Pulmonary artery endothelial cell (primary cell): ENCODE measurements around the gene MMAA. TPM values are rescaled to one million over a fixed set of nuclear protein-coding genes. Genes with fewer than 3 reads are reported as not detected.
A peak's percentile ranks its signal among the peaks of the same experiment; 100 is the strongest.
"Not testable (repeated sequence)": the region's sequence is repeated elsewhere in the genome, so short reads cannot be mapped to it uniquely, and the experiment has no call there.

Experiments used
- DNase-seq: peaks from one replicate; pipeline ENCODE4 v3.0.0-alpha.2; 2011; ENCODE audit warnings: low read depth, low spot score
- total RNA-seq: library from RNA; depleted of rRNA; stranded (reverse); fragments of >200 nt; gene quantifications from 2 replicates; pipeline ENCODE4 v1.2.3, GENCODE V29; 2014

MMAA gene
- total RNA-seq, 1 donor from 2014 or later = 3.5 TPM

DNA sequence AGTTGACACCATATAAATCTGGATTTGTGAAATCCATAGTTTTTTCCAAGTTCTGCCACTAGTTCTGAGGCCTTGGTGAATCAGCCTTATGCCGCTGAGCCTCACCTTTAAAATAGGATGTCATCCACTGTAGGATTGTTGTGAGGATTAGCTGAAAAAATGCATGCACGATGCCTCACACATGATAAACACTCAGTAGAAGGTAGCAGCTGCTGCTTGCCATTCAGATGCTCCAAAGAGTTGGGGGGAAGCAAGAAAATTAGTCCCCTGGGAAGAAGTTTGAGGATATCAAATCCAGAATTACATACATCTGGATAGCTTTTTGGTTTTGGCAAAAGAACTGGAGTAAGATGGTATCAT, 7.4 kb downstream of the MMAA start:
- DNase-seq = no peak

DNA sequence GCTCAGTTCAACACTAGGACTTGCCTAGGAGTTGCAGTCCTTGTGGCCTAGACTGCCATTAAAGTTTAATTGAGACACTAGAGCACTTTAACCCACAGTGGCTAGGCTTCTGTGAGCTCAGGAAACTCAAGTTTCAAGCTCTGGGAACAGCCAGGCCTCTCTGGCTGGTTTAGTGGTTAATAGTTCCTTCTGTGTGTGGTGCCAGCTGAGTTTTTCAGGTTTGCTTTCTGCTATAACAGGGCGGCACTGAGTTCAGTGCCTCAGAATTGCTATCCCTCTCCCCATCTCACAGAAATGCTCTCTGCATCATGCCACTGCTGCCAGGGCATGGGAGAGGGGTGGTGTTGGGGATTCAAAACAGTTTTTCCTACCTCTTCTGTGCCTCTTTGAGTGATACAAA, 15.9 kb downstream of the MMAA start:
- no peak for DNase-seq

DNA sequence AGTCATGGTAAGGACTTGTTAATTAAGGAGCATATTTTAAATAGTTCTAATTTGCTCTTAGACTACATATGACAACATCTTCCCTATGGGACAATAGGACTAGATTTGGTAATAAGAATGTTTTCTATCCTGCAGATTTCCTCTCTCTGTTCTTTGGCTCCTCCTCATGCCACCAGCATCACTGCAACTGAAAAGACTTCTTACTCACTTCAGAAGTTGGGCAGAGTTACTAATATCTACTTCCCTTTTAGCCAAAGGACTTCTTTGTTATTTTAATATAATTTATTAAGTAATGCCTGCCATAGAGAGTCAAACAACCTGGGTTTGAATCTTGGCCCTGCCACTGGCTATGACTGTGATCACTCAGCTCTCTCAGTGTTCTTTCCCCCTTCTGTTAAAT, 16.4 kb downstream of the MMAA start:
- DNase-seq = no peak

DNA sequence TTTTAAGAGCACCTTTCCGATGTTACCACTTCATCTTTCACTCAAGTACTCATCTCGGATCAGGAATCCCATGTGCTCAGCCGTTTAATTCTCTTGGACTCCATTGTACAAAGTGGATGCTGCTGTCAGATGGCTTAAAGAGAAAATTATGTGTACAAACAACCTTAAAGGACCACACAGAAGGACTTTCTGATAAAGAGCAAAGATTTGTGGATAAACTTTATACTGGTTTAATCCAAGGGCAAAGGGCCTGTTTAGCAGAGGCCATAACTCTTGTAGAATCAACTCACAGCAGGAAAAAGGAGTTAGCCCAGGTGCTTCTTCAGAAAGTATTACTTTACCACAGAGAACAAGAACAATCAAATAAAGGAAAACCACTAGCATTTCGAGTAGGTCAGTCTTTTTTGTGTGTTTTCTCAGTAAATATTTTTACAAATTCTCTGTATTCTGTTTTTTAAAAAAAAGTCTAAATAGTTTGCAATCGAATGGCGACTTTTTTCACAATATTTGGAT, 20.1 kb downstream of the MMAA start:
- DNase-seq = no peak

DNA sequence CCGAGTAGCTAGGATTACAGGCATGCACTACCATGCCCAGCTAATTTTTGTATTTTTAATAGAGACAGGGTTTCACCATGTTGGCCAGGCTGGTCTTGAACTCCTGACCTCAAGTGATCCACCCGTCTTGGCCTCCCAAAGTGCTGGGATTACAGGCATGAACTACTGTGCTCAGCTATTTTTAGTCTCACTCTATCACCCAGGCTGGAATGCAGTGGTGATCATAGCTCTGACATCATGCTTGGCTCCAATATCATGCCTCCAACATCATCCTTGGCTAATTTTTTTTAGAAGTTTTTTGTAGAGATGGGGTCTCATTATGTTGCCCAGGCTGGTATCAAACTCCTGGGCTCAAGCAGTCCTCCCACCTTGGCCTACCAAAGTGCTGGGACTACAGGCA, 21.1 kb downstream of the MMAA start:
- DNase-seq = not testable (repeated sequence)

DNA sequence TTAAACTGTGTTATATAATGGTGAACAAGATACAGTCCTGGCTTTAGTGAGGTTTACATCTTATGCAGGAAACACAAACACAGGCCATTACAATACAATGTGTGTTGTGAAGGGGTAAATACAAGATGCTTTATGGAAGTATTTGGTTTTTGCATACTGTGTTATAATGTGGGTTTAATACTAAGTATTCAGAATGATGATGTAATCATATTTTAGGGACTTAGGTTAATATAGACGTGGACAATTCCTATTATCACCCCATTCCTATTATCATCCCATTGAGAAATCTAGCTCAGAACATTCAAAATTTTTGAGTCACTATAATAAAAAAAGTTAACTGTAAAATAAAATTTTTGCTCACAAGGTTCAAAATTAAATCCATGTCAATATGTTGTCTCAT, 24.1 kb downstream of the MMAA start:
- no peak for DNase-seq

DNA sequence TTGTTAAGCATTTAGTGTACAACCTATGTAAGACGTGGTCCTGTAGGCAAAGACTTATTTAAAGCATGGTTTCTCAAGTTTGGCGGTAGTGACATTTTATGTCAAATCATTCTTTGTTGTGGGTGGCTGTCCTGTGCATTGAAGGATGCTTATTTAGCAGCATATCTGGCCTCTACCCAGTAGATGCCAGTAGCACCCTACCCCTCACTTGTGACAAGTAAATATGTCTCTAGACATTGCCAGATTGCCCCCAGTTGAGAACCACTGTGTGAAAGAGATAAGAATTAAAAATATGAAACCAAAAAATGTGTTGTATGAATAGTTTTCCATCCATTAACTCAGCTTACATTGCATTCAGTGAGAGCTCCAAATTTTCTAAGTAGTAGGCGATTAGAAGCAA, 25.5 kb downstream of the MMAA start:
- DNase-seq = no peak

DNA sequence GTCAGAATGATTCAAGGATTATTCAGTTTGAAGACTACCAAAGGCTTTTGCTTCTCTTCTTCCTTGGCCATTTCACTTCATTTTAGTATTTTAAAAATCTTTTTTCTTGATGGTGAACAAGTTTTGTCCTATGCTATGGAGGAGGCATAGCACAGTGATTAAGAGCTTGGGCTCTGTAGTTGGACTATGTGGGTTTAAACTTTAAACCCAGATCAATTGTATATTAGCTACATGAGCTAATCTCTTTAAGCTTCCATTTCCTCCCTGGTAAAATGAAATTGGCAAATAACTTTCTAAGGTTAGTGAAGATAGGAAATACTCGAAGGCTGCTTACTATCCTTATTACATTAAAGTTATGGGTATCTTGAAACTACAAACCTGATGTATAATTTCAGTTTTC, 37.0 kb downstream of the MMAA start:
- DNase-seq = no peak

DNA sequence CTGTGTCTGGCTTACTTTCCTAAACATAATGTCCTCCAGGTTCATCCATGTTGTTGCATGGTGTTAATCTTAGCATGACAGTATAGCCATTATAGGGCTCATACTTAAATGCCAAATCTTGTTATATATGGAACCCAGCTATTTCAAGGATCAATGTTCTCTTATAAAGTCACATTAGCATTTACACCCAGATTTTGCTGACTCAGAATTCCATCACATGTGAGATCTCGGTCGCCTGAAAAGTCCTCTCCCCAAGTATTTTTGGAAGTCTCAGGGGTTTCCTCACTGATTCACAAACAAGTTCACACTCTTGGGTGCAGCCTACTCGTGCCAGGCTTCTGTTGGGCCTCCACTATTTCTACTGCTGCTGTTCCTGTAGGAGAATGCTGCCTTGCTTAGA, 40.9 kb downstream of the MMAA start:
- DNase-seq = no peak

DNA sequence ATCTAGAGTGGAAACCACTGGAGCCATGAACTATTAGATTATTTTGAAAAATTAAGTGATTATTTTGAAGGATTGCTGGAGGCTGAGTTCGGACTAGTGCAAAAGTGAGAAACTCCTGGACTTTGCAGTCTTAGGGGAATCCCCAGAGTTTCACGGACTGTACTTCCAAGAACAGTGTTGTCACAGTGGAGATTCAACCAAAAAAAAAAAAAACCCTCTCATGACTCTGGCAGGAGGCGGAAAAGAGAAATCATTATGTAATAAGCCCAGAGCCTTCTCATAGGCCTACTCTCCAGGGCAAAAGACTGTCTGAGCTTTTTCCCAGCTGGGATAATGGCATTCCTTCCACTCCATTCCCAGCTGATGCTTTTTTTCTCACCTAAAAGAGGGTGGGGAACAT, 44.0 kb downstream of the MMAA start:
- no peak for DNase-seq

DNA sequence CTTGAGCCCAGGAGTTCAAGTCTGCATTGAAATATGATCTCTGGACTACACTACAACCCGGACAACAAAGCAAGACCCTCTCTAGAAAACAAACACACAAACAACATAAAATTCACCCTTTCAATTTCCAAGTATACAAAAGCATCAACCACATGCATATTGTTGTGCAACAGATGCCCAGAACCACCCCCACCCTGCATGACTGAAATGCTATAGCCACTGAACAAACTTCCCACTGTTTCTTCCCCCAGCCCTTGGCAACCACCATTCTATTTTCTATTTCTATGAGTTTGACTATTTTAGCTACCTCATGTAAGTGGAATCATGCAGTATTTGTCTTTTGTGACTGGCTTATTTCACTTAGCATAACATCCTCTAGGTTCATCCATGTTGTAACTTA, 46.6 kb downstream of the MMAA start:
- no peak for DNase-seq

DNA sequence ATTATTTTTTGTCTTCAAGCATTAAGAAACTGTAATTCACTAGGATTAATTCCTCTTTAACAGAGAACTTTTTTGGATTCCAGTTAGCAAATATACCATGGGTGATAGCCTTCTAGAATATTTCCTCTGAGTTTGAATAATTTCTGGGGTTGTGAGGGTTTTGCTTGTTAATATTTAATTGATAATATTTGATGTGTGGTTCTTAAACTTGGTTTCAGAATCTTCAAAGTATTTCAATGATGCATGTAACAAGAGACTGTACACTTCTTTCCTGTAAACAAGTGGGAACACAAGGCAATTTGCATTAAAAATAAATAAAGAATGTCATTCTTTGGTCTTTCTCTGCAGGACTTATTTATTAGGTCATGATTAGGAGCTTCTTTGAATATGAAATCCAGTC, 51.2 kb downstream of the MMAA start:
- no peak for DNase-seq

DNA sequence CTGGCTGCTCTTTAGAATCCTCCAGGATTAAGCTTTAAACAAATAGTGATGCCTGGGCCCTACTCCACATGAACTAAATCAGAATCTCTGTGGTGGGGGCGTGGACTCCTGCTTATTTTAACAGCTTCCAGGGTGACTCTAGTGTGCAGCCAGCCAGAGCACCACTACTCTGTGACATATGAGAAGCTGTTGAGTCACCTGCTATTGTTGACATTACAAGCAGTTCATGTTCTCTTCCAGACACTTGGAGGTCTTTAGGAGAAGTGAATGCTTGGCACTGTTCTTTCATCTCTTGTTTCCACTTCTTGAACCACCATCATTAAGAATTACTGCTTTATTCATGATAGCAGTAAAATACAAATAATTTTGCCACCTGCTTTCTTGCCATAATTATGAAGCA, 60.3 kb downstream of the MMAA start:
- peak; percentile 29 for DNase-seq

DNA sequence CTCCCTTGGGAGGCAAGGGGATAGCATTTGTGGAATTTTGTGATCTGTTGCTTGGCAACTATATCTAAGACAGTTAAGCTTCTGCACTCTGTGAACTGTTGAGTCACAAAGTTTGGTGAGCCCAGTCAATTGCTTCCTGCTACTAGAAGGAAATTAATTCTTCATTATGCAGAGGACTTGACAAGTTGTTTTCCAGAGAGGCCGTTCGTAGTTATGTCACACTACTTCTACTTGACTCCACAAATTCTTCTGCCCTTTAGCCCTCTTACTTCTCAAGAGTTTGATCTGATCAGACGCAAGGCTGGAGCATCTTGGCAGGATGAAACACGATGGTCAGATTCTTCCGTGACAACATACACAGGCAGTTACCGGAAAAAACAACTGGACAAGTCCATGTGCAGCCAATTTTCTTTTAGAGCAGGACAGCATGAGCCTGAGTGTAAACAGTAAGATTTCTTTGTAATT, 60.8 kb downstream of the MMAA start, which contains the start of gene C4orf51:
Gene C4orf51, plus strand, starts transcription at position 156 of the 465 bp plus-strand sequence. Its CDS starts 58 bp downstream, at position 214.
- peak; percentile 59 for DNase-seq

DNA sequence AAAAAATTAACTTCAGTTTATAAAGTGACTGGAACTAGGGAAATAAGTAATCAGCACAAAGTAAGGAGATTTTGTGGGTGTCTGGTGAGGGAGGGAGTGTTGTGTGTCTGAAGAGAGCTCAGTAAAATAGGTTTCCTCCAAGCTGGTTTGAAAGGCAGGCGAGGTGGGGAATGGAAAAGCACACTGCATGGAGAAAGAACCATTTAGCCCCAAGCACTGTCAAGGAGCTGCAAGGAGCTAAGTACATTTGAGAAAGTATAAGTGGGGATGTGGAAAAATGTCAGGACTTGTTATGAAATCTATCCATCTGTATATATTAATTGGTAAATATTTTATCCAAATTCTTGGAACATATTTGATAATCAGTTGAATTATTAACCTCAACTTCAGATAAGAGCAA, 61.7 kb downstream of the MMAA start:
- no peak for DNase-seq

DNA sequence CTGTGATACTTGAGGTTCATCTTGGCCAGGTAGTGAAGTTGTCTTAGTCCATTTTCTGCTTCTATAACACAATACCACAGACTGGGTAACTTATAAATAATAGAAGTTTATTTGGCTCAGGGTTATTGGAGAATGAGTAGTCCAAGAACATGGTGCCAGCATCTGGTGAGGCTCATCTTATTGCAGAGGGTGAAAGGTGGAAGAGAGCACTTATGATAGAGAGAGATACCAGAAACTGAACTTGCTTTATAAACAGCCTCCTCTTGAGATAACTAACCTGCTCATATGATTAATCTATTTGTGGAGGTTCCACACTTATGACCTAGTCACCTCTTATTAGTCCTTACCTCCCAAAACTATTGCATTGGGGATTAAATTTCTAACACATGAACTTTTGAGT, 62.3 kb downstream of the MMAA start:
- DNase-seq = no peak

DNA sequence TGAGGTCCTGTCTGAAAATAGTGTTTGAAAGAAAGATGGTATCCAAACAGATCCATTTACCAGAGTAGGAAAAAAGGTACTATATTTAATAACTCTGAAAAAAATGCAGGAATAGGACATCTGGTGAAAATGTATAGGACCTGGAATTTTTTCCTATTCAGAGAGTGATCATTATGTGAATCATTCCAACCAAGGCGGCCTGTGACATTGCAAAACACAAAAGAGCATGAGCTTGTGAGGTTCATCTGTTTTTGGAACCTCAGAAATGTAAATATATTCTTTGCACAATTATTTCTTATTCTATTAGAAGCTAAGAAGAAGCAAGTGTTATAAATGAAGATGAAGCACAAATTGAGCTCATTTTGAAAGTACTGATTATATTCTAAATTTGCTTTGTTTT, 62.8 kb downstream of the MMAA start:
- no peak for DNase-seq

DNA sequence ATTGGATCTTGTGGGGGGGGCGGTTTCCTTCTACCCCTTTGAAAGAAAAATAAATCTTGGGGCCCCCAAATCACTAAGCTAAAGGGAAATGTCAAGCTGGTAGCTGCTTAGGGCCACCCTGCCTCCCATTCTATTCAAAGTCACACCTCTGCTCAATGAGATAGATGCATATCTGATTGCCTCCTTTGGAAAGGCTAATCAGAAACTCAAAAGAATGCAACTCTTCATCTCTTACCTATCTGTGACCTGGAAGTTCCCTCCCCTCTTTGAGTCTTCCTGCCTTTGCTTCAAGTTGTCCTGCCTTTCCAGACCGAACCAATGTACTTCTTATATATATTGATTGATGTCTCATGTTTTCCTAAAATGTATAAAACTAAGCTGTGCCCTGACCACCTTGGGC, 67.8 kb downstream of the MMAA start:
- no peak for DNase-seq

DNA sequence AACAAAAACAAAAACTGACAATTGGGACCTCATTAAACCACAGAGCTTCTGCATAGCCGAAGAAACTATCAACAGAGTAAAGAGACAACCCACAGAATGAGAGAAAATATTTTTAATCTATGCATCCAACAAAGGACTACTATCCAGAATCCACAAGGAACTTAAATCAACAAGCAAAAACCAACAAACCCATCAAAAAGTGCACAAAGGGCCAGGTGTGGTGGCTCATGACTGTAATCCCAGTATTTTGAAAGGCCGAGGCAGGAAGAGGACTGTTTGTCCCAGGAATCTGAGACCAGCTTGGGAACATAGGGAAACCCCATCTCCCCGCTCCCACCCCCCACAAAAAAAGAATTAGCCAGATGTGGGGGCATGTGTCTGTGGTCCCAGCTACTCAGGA, 71.4 kb downstream of the MMAA start:
- DNase-seq = no peak

DNA sequence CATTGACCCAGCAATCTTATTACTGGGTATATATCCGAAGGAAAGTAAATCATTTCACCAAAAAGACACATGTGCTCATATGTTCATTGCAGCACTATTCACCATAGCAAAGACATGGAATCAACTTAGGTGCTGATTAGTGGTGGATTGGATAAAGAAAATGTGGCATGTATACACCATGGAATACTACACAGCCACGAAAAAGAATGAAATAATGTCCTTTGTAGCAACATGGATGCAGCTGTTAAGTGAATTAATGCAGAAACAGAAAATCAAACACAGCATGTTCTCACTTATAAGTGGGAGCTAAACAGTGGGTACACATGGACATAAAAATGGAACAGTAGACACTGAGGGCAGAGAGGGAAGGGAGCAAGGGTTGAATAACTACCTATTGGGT, 72.2 kb downstream of the MMAA start:
- not testable (repeated sequence) for DNase-seq

DNA sequence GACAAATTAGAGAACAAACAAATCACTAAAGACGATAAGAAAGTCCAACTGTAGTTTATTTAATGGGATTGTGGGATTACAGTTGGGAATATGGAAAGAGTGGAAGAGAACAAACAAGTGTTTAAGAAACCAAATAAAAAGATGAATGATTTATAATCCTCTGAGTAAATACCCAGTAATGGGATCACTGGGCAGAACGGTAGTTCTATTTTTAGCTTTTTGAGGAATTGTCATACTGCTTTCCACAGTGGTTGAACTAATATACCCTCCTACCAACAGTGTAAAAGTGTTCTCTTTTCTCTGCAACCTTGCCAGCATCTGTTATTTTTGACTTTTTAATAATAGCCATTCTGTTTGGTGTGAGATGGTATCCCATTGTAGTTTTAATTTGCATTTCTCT, 75.7 kb downstream of the MMAA start:
- no peak for DNase-seq

DNA sequence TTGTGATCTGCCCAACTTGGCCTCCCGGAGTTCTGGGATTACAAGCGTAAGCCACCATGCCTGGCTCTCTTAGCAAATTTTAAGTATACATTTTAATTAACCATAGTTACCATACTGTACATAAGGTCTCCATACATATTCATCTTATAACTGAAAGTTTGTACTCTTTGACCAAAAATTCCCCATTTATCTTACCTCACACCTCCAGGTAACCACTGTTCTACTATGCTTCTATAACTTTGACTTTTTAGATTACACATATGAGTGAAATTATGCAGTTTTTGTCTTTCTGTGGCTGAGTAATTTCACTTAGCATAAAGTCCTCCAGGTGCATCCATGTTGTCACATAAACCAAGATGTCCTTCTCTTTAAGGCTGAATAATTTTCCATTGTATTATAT, 78.1 kb downstream of the MMAA start:
- no peak for DNase-seq

DNA sequence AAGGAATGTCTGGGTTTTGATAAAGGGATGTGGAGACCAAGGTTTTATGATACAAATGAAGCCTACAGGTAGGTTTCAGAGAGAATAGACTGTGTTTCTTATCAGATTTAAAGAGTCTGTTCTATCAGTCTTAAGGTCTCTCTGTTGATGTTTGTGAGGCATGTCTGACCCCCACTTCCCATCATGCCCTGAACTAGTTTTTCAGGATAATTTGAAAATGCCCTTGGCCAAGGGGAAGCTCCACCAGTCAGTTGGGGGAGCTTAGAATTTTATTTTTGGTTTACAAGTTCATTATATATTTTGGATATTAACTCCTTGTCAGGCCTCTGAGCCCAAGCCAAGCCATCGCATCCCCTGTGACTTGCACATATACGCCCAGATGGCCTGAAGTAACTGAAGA, 79.3 kb downstream of the MMAA start:
- DNase-seq = no peak

DNA sequence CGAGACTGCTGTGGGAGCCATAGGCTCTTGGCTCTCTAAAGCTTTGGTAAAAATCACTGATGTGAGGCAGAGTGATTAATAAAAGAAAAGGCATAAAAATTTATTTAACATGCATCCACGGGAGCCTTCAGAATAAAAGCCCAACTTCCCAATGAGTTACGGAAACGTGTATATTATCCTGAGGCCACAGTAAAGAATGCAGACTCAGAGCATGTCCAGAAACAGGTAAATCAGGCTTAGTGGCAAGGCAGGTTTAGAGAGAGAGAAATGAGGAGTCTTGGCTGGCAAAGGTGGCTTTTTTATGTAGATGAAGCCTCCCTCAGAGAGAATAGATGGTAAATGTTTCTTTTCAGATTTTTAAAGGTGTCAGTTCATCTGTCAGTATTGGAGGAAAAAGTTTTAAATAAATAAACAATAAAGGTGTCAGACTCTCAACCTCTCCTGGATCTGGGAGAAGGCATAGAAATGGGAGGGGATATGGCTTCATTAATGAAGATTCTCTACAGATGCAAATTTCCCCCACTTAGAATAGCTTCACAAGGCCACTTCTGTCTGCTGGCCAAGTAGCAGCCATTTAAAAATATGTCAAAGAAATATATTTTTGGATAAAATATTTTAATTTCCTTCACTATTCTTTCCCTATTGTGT, 84.8 kb downstream of the MMAA start:
- no peak for DNase-seq
